GM21447 (cell line): Measurements from ENCODE around the gene TEX35.

ENCODE experiments used
- ATAC-seq: cut with Tn5 transposase; IDR thresholded peaks from one replicate; pipeline ENCODE4 v1.9.1; 2021; ENCODE audit not compliant: unreplicated experiment

Gene TEX35

DNA sequence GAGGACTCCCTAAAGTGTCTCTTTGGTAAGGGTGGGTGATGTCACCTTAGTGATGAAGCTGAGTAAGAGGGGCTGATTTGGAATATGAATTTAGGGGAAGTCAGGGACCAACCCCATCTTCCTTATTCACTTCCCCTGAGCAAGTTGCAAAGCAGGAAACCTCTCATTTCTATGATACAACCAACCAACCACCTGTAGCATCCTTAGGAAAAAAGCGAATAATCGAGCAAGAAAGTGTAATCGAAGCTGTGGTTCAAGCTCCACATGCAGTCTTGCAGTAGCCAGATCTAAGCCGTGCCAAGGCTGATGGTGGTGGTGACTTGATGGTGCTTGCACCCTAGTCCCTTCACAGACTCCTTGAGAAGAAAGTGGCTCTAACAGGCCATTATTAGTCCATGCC is 3.2 kb downstream of the TEX35 start:
- ATAC-seq, result no peak

- ATAC-seq, result no peak
These were observed 6.0 kb downstream of the TEX35 start for GRCh38 chr1:178518894-178519293.

DNA sequence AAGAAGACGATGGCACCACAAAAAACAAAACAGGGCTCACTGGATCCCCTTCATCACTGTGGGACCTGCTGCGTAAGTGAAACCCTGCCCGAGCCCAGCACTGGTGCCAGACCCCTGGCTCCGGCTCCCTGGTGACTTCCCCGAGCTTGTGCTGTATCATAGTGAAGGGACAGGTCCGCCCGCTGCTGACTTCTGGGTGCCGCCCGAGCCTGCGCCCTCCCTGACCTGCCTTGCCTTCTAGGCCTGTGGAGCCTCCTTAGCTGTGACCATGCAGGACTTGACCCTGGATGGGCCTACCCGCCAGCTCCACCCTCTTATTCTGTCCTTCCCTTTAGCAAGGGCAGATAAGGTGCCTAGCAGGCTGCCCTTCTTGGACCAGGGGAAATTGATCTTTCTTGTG is 7.9 kb downstream of the TEX35 start:
- no peak for ATAC-seq

- no peak for ATAC-seq
These were observed 8.3 kb downstream of the TEX35 start for GRCh38 chr1:178521241-178521640.

- no peak for ATAC-seq
These were observed 14.2 kb downstream of the TEX35 start for GRCh38 chr1:178527117-178527516.

GRCh38 chr1:178528228-178528952 is 15.5 kb downstream of the TEX35 start:
- no peak for ATAC-seq

DNA sequence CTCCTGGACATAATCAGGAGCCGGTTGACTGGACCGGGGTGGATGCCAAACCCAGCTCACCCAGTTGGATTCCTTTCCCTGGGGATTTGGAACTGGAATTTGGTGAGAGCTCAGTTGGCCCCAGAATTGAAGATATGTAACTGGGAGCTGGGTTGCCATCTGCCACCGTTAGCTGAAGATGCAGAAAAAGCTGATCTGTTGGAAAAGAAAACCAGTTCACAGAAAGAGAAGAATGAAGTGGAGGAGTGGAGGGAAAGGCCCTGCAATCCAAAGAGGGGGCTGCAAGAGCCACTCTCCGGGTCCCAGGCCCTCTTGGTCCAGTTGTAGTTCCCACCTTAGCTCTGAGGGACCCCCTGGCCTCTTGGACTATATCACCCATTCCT is 16.0 kb downstream of the TEX35 start:
- ATAC-seq, result no peak

GRCh38 chr1:178529364-178530036 is 16.6 kb downstream of the TEX35 start:
- ATAC-seq, result no peak

DNA sequence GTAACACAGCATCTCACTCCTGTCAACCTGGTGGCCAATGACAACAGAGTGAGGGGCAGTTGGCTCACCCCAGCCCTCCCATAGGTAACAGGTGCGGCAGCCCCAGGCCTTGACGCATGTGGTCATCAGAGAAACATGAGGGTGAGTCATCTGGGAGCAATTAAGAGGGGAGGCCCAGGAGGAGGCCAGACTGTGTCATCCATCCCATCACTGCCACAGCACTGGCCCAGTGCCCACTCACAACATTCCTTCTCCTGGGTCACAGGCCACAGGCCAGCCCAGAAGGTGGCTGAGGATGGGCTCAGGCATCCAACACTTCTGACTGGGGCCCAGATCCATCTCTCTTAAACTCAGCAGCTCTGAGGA is 17.1 kb downstream of the TEX35 start:
- no peak for ATAC-seq

DNA sequence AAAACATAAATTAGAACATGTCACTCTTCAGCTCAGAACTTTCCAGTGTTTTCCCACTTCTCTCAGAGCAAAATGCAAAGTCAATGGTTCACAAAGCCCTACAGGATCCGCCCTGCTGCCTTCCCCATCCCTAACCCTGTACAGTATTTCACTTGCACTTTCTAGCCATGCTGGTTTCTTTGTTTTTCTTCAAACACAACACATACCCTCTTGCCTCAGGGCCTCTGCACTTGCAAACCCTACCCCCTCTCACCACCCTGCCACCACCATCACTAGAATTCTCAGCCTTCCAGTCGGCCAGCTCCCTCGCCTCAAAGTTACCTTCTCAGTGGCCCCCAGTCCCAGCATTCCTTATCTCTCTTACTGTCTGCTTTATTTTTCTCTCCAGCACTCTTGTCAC is 17.6 kb downstream of the TEX35 start:
- no peak for ATAC-seq

DNA sequence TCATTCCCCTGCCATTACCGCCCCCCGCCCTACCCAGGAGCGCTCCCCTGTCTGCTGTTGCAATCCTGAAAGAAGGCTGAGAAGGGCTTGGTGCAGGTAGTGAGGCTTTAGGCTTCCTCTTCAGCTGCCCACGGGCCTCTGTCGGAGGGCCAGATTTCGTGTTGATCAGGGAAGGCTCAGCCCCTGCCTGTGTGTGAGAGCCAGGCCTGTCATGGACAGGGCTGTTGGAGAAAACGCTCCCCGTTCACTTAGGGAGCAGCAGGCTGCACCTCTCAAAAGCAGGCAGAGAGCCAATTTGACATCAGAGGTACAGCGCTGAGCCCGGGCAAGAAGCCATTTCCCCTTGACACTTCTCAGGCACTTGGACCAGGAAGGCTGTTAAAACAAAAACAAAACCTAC is 19.0 kb downstream of the TEX35 start:
- ATAC-seq, result no peak

DNA sequence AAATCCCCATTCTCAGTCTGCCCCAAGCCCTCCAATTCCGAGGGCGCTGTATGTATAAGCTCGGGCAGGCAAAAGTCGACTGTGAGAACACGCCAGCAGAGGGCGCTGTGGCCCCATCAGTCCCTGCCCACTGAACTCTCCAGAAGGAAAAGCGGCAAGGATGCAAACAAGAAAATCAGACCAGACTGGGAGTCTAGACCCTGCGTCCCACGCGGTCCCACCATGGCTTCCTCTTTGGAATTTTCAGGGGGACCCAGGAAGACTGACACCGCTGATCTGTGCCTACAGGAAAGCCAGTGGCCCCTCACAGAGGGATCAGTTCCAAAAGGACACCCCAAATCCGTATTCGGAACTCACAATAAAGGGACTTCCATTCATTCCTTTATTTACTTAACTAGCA is 19.5 kb downstream of the TEX35 start:
- peak; percentile 70 for ATAC-seq

GRCh38 chr1:178533121-178533946 is 20.4 kb downstream of the TEX35 start:
- no peak for ATAC-seq

DNA sequence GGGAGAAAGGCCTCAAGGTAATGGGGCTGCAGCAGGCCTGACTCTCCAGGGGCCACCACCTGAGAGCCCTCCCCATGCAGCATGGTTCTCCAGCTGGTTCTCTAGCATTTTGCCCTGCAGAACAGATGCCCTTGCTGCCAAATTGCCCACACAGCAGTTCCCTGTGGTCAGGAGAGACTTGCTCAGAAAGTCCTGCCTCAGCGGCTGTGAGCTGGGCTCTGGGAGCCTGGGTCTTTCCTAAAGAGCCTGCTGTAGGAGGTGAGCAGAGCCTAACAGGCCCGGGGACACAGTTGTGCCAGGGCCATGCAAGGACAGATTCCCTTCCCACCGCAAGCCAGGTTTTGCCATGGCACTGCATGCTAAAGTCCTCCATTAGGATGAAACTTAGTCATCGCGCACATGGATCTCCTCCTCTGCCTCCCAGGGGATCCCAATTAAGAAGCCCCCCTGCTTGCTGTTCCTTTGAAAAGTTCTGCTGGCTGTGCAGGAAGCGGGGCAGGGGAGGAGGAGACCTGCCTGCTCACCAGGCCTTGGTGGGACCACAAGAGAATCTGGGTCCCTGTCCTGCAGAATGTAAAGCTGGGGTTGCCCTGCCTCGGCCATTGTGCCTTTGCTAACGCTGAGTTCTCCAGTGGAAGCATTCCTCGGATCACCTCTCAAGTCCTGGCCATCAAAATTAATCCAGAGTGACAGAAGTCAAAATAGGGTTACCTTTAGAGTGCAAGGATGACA is 21.4 kb downstream of the TEX35 start:
- ATAC-seq, result no peak

DNA sequence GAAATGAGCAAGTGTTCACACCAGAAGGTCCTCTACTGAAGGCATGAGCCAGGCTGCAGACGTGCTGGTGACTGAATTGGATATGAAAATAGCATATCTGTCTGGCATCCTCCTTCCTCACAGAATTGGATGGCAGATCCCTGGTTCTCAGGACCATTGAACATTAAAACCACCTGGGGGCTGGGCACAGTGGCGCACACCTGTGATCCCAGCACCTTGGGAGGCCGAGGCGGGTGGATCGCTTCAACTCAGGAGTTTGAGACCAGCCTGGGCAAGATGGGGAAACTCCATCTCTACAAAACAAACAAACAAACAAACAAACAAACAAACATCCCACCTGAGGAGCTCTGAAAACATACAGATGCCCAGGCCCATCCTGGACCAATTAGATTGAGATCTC is 23.4 kb downstream of the TEX35 start:
- ATAC-seq, result no peak

GRCh38 chr1:178536844-178537371 is 24.0 kb downstream of the TEX35 start:
- no peak for ATAC-seq

GRCh38 chr1:178537382-178538090 is 24.6 kb downstream of the TEX35 start:
- ATAC-seq, result no peak

- no peak for ATAC-seq
These were observed 25.4 kb downstream of the TEX35 start for GRCh38 chr1:178538192-178538916.

DNA sequence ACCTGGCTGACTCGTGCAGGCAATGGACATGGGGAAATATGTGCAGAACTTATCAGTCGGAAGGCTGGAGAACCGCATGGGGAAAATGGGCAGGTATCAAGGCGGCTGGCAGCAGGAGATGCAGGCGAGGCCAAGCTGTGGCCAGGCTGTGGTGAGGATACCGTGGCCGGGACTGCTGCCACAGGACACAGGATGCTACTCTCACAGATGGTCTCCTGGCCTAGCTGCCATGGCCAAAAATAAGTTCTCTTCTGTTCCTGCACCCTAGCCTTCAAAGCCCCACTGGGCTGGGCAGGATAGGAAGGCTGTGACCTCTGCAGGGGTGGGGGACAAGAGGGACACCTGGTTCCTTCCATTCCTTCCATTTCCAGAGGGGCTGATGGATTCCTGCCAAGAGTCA is 26.4 kb downstream of the TEX35 start:
- ATAC-seq, result no peak

DNA sequence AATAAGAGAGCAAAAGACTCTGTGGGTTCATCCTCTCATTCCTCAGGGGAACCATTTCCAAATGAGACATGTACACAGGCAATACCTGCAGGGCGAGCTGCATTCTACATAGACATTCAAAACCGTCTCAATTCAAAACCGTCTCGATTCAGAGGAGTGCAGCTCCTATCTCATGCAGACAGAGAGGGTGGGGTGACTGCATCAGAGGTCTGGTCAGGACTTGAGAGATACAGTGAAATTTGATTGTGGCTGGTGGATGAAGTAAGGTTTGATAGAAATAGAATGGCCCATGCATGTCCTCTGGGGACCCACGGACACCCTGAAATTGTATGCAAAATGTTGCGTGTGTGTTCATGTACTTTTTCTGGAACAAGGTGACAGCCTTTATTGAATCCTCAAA is 27.3 kb downstream of the TEX35 start:
- no peak for ATAC-seq
